Activated naive CD4-positive, alpha-beta T cell (primary cell): ENCODE results near the gene PGGT1B.

ENCODE experiments used
- DNase-seq, 4 experiments: peaks; one replicate each; lab custom pipeline; 2025; lab: John Stamatoyannopoulos, UW

The PGGT1B gene

GRCh38 chr5:115262321-115263077 lies at the start of gene PGGT1B:
Gene PGGT1B (minus strand): TSS chr5:115262877. CDS start chr5:115262851, 26 bp downstream.
- DNase-seq = peak; percentile 30 to 65 (median 42)

GRCh38 chr5:115309751-115310370 lies 47.2 kb upstream of the PGGT1B start:
- DNase-seq = no peak

- no peak for DNase-seq
Observed at GRCh38 chr5:115308815-115309214, 46.1 kb upstream of the PGGT1B start.

GRCh38 chr5:115306011-115306536 lies 43.4 kb upstream of the PGGT1B start:
- no peak for DNase-seq

- no peak for DNase-seq
Observed at GRCh38 chr5:115304496-115304895, 41.8 kb upstream of the PGGT1B start.

- no peak for DNase-seq
Observed at GRCh38 chr5:115298811-115299210, 36.1 kb upstream of the PGGT1B start.

GRCh38 chr5:115297031-115297430 lies 34.4 kb upstream of the PGGT1B start:
- DNase-seq = no peak

GRCh38 chr5:115296124-115297022 lies 33.7 kb upstream of the PGGT1B start, which contains the start of gene CCDC112:
Gene CCDC112 (minus strand): TSS chr5:115296654. CDS start chr5:115296543, 111 bp downstream.
- peak; percentile 29 to 77 (median 56) for DNase-seq

- no peak for DNase-seq
Observed at GRCh38 chr5:115295777-115296123, 33.1 kb upstream of the PGGT1B start.

- no peak for DNase-seq
Observed at GRCh38 chr5:115291397-115291796, 28.7 kb upstream of the PGGT1B start.

GRCh38 chr5:115289104-115289503 lies 26.4 kb upstream of the PGGT1B start:
- DNase-seq = no peak

- no peak for DNase-seq
Observed at GRCh38 chr5:115284021-115284420, 21.3 kb upstream of the PGGT1B start.

- DNase-seq = no peak
Observed at GRCh38 chr5:115282131-115282530, 19.5 kb upstream of the PGGT1B start.

- DNase-seq = no peak
Observed at GRCh38 chr5:115274584-115274983, 11.9 kb upstream of the PGGT1B start.

GRCh38 chr5:115272297-115272958 lies 9.8 kb upstream of the PGGT1B start:
- DNase-seq = no peak

- no peak for DNase-seq
Observed at GRCh38 chr5:115271295-115272050, 8.8 kb upstream of the PGGT1B start.

GRCh38 chr5:115267617-115268016 lies 4.9 kb upstream of the PGGT1B start:
- no peak for DNase-seq

- DNase-seq = no peak
Observed at GRCh38 chr5:115265220-115265619, 2.5 kb upstream of the PGGT1B start.

GRCh38 chr5:115264786-115265185 lies 2.1 kb upstream of the PGGT1B start:
- DNase-seq = no peak

GRCh38 chr5:115263078-115263380 lies 352 bp upstream of the PGGT1B start:
- DNase-seq = no peak

- no peak for DNase-seq
Observed at GRCh38 chr5:115262011-115262320, 711 bp downstream of the PGGT1B start.
